CD14-positive monocyte (primary cell): ENCODE results near the gene EBF3. TPM values are rescaled to one million over a fixed set of nuclear protein-coding genes. Genes with fewer than 3 reads are reported as not detected.

Experiments
- DNase-seq, 3 donors: peaks; one replicate each; pipeline ENCODE4 v3.0.0-alpha.2; 2011 to 2022
- H2AFZ ChIP-seq: 2 replicates; pipeline ENCODE4 v1.6.0; 2012; ENCODE audit warnings: mild to moderate bottlenecking, low read depth, low read length, inconsistent platforms; ENCODE audit not compliant: insufficient read depth, poor library complexity, severe bottlenecking
- H3K27ac ChIP-seq, 2 donors: 1 replicate in 1 of 2; 2 replicates in 1 of 2; pipeline ENCODE4 v1.5.1; 2012 to 2013; ENCODE audit warnings: low read length in 2 of 2, control low read depth in 1 of 2, inconsistent platforms in 1 of 2, low read depth in 1 of 2, mild to moderate bottlenecking in 1 of 2
- H3K27me3 ChIP-seq, 2 donors: one replicate each; pipeline versions ENCODE4 v1.6.0 to v1.6.1; 2011 to 2013; ENCODE audit warnings: low read length in 2 of 2; ENCODE audit not compliant: control insufficient read depth in 2 of 2, insufficient read depth in 2 of 2
- H3K36me3 ChIP-seq, 2 donors: replicated peaks in 1 of 2; 1 replicate in 1 of 2; 2 replicates in 1 of 2; pipeline versions ENCODE4 v1.5.1 to v1.6.1; 2012 to 2013; ENCODE audit warnings: low read length in 2 of 2, control low read depth in 1 of 2, inconsistent platforms in 1 of 2, mild to moderate bottlenecking in 1 of 2; ENCODE audit not compliant: insufficient read depth in 2 of 2, control insufficient read depth in 1 of 2
- H3K4me1 ChIP-seq, 2 donors: 1 replicate in 1 of 2; 2 replicates in 1 of 2; pipeline versions ENCODE4 v1.5.1 to v1.6.1; 2012 to 2013; ENCODE audit warnings: low read length in 2 of 2, control low read depth in 1 of 2, inconsistent platforms in 1 of 2, mild to moderate bottlenecking in 1 of 2, moderate library complexity in 1 of 2; ENCODE audit not compliant: insufficient read depth in 2 of 2, control insufficient read depth in 1 of 2
- H3K4me2 ChIP-seq: replicated peaks from 2 replicates; pipeline ENCODE3; 2012; ENCODE audit warnings: low read length, moderate library complexity, mild to moderate bottlenecking; ENCODE audit not compliant: poor library complexity, severe bottlenecking; ENCODE audit errors: extremely low read depth
- H3K4me3 ChIP-seq, 3 experiments: fragments of 200-600 bp in 1 of 3; sonication (generic) in 1 of 3; replicated peaks in 1 of 3; 1 replicate in 2 of 3; 2 replicates in 1 of 3; pipeline ENCODE4 v1.5.1; 2011 to 2013; ENCODE audit warnings: low read length in 3 of 3, mild to moderate bottlenecking in 3 of 3, control low read depth in 2 of 3, low read depth in 2 of 3, inconsistent platforms in 1 of 3, moderate library complexity in 1 of 3
- H3K79me2 ChIP-seq: 2 replicates; pipeline ENCODE4 v1.6.0; 2012; ENCODE audit warnings: mild to moderate bottlenecking, control low read depth, inconsistent platforms, low read length, moderate library complexity; ENCODE audit not compliant: insufficient read depth
- H3K9ac ChIP-seq: 2 replicates; pipeline ENCODE4 v1.6.0; 2017; ENCODE audit warnings: low read length, mild to moderate bottlenecking; ENCODE audit not compliant: insufficient read depth, poor library complexity, severe bottlenecking
- H3K9me3 ChIP-seq, 2 donors: replicated peaks in 1 of 2; 1 replicate in 1 of 2; 2 replicates in 1 of 2; pipeline versions ENCODE4 v1.5.1 to v1.6.1; 2012 to 2013; ENCODE audit warnings: low read length in 2 of 2, control low read depth in 1 of 2; ENCODE audit not compliant: control insufficient read depth in 1 of 2, insufficient read depth in 1 of 2
- H4K20me1 ChIP-seq: 2 replicates; pipeline ENCODE4 v1.6.0; 2012; ENCODE audit warnings: mild to moderate bottlenecking, low read length, control low read depth, moderate library complexity; ENCODE audit not compliant: insufficient read depth
- H3K27ac Mint-ChIP-seq, 7 donors: one replicate each; pipeline ENCODE4 v1.8.0; 2020; ENCODE audit warnings: mild to moderate bottlenecking in 7 of 7, mixed read lengths in 7 of 7, moderate library complexity in 6 of 7, inconsistent platforms in 2 of 7
- H3K27me3 Mint-ChIP-seq, 3 donors: one replicate each; pipeline ENCODE4 v1.8.0; 2021 to 2022; ENCODE audit warnings: low read depth in 3 of 3, mild to moderate bottlenecking in 3 of 3, mixed read lengths in 3 of 3, moderate library complexity in 3 of 3, inconsistent platforms in 1 of 3
- H3K36me3 Mint-ChIP-seq, 2 donors: one replicate each; pipeline ENCODE4 v1.8.0; 2020; ENCODE audit warnings: mixed read lengths in 2 of 2, inconsistent platforms in 1 of 2, mild to moderate bottlenecking in 1 of 2
- H3K4me1 Mint-ChIP-seq: one replicate; pipeline ENCODE4 v1.8.0; 2020; ENCODE audit warnings: mild to moderate bottlenecking, mixed read lengths
- H3K4me3 Mint-ChIP-seq, 2 donors: one replicate each; pipeline ENCODE4 v1.8.0; 2020; ENCODE audit warnings: mild to moderate bottlenecking in 2 of 2, mixed read lengths in 2 of 2, moderate library complexity in 1 of 2
- H3K9me3 Mint-ChIP-seq, 7 donors: one replicate each; pipeline ENCODE4 v1.8.0; 2020 to 2022; ENCODE audit warnings: mixed read lengths in 7 of 7, mild to moderate bottlenecking in 6 of 7, moderate library complexity in 6 of 7, inconsistent platforms in 2 of 7
- CTCF ChIP-seq: fragments of 200-600 bp; IDR thresholded peaks from one replicate; pipeline ENCODE4 v1.8.0; 2022; ENCODE audit warnings: antibody characterized with exemption, mild to moderate bottlenecking
- WGBS: methylation state at CpG from one replicate; pipeline ENCODE4 v1.1.5; 2013; ENCODE audit warnings: missing lambda C conversion rate; ENCODE audit not compliant: insufficient coverage; 5-methylcytosine and 5-hydroxymethylcytosine counted together
- intact Hi-C, 2 donors: fragments of 100-400 bp; cut with micrococcal nuclease; formaldehyde crosslinking; loops; one replicate each; pipeline versions ENCODE4 v1.15.0 to v1.15.1; 2023
- polyA plus RNA-seq, 3 donors: library from polyadenylated mRNA; depleted of rRNA in 1 of 3; unstranded in 2 of 3; stranded (reverse) in 1 of 3; fragments of 300-500 nt in 2 of 3; fragments of >200 nt in 1 of 3; fragmentation: Illumina TruSeq in 2 of 3; gene quantifications; 1 replicate in 2 of 3; 2 replicates in 1 of 3; pipeline ENCODE4 v1.2.3, GENCODE V29; 2012 to 2021

Gene EBF3
- polyA plus RNA-seq, 3 donors: not detected

- WGBS: no CpG with 5 or more reads among the region's 6 CpGs
- H3K4me1 ChIP-seq: no peaks in the 10 kb centered on the region
- Mint-ChIP-seq H3K9me3 (peaks cover 8 to 18% (median 13%) of the 10 kb centered on the region in 7 donors), H3K4me1 (no peaks in the 10 kb centered on the region), H3K27me3 (peaks cover 17 to 42% (median 36%) of the 10 kb centered on the region in 3 donors), H3K36me3 (no peaks in the 10 kb centered on the region), H3K27ac (no peak overlapping the region), H3K4me3 (no peak overlapping the region)
- no peak for TF ChIP-seq CTCF
- no peak overlapping the region for H2AFZ ChIP-seq
- H3K9ac ChIP-seq: no peak overlapping the region
- no peak for DNase-seq
- H3K27ac ChIP-seq: no peak overlapping the region
- H3K36me3 ChIP-seq: no peaks in the 10 kb centered on the region
- no peaks in the 10 kb centered on the region for H4K20me1 ChIP-seq
- no peaks in the 10 kb centered on the region for H3K79me2 ChIP-seq
- peaks cover 7 to 9% of the 10 kb centered on the region in 2 donors for H3K9me3 ChIP-seq
- H3K4me3 ChIP-seq: no peak overlapping the region
- no peak overlapping the region for H3K4me2 ChIP-seq
- H3K27me3 ChIP-seq: peaks cover 0 to 25% of the 10 kb centered on the region in 2 donors
- intact Hi-C loops: no loop called here
Observed at GRCh38 chr10:129978980-129979379, 14.9 kb upstream of the EBF3 start.

- H3K27me3 ChIP-seq: peaks cover 3 to 31% of the 10 kb centered on the region in 2 donors
- no peak overlapping the region for H3K9ac ChIP-seq
- Mint-ChIP-seq H3K4me3 (no peak overlapping the region), H3K4me1 (no peaks in the 10 kb centered on the region), H3K27me3 (peaks cover 23 to 49% (median 42%) of the 10 kb centered on the region in 3 donors), H3K36me3 (no peaks in the 10 kb centered on the region), H3K9me3 (peaks cover 6 to 13% (median 8%) of the 10 kb centered on the region in 7 donors), H3K27ac (no peak overlapping the region)
- H3K27ac ChIP-seq: no peak overlapping the region
- no peak overlapping the region for H3K4me2 ChIP-seq
- H3K9me3 ChIP-seq: peaks cover 2 to 3% of the 10 kb centered on the region in 2 donors
- no peak for TF ChIP-seq CTCF
- no peaks in the 10 kb centered on the region for H4K20me1 ChIP-seq
- H2AFZ ChIP-seq: no peak overlapping the region
- H3K36me3 ChIP-seq: no peaks in the 10 kb centered on the region
- no peak overlapping the region for H3K4me3 ChIP-seq
- no CpG with 5 or more reads among the region's 1 CpG for WGBS
- no peaks in the 10 kb centered on the region for H3K4me1 ChIP-seq
- intact Hi-C loops: no loop called here
- H3K79me2 ChIP-seq: no peaks in the 10 kb centered on the region
- no peak for DNase-seq
Observed at GRCh38 chr10:129978322-129978721, 14.2 kb upstream of the EBF3 start.
